Astrocyte of the spinal cord (primary cell): ENCODE data around the gene ZNF419.
"Not testable (repeated sequence)": the region's sequence is repeated elsewhere in the genome, so short reads cannot be mapped to it uniquely, and the experiment has no call there.

Experiments
- DNase-seq: peaks from one replicate; pipeline ENCODE4 v3.0.0; 2011; ENCODE audit warnings: low read depth, low spot score
- H3K4me3 ChIP-seq: 2 replicates; pipeline ENCODE4 v1.5.1; 2011; ENCODE audit warnings: low read depth, mild to moderate bottlenecking, low read length, moderate library complexity
- in situ Hi-C: cut with HindIII; loops from 2 replicates; pipeline ENCODE4 v1.10.0; 2017; ENCODE audit warnings: low sequenced_read_pairs
- TF ChIP-seq, protein P1 (sequence below): IDR thresholded peaks from 2 replicates; pipeline ENCODE4 v1.5.1; 2012; ENCODE audit warnings: low read depth, mild to moderate bottlenecking, low read length, inconsistent platforms

The ZNF419 gene

DNA sequence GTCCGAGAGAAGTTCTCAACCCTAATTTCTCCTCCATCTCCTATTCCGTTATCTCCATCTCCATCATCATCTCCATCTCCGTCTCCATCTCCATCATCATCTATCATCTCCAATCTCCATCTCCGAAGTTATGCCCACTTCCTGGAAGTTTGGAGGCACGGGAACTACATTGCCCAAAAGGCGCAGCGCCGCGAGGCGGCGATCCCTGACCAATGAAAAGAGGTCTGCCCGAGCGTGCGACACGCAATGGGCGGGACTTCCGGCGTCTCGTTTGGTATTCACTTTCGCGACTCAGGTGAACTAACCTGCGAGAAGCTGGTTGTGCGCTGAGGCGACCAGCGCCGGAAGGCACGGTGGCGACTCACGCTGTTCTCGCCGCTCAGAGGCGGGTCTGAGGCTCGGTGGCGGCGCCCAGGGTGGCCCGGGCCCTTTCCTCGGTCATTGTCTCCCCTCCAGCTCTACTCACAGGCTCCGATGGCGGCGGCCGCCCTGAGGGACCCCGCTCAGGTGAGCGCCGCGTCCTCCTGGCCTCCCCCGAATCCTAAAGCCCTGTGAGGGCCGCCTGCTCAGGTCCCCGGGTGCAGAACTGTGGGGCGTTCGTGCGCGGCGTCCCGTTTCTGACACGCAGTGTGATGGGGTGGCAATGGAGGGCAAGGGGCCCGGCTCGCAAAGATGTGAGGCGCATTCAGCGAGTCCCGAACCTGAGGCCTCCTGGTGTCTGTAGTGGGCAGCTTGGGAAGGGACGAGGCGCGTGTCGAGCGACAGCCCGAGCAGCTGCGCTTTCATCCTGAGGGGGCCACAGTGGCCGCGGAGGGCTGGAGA, at the start of gene ZNF419:
Gene ZNF419, plus strand, starts transcription at position 274 of the 822 bp plus-strand sequence. Its CDS starts 201 bp downstream, at position 475.
- H3K4me3 ChIP-seq, result peak within 1 kb of the TSS; percentile 56
- peak; percentile 86 for DNase-seq
- in situ Hi-C loops, result not testable (repeated sequence)

DNA sequence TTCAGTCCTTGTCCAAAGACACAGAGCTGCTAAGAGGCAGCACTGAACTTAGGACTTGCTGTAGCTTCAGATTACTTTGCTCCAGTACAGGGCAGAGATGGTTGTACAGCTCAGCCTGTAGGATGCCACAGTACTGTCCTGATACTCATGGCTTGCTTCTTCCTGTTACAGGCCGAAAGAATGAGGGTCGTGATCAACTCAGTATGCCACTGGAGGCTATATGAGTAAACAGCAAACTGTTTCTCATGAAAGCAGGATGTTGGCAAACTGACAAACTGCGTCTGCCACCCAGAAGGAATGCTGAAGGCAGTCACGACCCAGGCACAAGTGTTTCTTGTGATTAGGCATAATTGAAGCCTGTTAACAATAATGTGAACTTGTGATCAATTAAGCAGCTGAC, 49.6 kb upstream of the ZNF419 start:
- in situ Hi-C loops, result no loop called here
- no peak for DNase-seq
- TF ChIP-seq, protein P1, sequence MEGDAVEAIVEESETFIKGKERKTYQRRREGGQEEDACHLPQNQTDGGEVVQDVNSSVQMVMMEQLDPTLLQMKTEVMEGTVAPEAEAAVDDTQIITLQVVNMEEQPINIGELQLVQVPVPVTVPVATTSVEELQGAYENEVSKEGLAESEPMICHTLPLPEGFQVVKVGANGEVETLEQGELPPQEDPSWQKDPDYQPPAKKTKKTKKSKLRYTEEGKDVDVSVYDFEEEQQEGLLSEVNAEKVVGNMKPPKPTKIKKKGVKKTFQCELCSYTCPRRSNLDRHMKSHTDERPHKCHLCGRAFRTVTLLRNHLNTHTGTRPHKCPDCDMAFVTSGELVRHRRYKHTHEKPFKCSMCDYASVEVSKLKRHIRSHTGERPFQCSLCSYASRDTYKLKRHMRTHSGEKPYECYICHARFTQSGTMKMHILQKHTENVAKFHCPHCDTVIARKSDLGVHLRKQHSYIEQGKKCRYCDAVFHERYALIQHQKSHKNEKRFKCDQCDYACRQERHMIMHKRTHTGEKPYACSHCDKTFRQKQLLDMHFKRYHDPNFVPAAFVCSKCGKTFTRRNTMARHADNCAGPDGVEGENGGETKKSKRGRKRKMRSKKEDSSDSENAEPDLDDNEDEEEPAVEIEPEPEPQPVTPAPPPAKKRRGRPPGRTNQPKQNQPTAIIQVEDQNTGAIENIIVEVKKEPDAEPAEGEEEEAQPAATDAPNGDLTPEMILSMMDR, result no peak
- H3K4me3 ChIP-seq, result no peak overlapping the region

DNA sequence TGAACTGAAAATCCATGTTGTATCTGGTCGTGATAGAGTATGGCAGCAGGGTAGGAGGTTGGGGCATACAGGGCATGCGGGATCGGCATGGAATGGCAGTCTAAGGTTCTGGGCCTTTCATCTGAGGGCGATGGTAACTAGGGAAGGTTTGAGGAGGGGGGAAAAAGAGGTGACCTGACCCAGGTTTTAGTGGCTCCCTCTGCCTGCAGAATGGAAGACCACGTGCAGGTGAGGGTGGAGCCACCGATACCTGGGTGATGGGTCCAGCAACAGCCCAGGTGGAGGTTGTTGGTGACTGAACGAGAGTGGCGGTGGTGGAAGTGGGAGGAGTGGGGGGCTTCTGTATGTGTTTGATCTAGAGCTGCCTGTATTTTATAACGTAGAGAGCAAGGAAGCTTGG, 48.6 kb upstream of the ZNF419 start:
- no peak for DNase-seq
- in situ Hi-C loops, result no loop called here
- H3K4me3 ChIP-seq, result no peak overlapping the region
- TF ChIP-seq, protein P1, result no peak

DNA sequence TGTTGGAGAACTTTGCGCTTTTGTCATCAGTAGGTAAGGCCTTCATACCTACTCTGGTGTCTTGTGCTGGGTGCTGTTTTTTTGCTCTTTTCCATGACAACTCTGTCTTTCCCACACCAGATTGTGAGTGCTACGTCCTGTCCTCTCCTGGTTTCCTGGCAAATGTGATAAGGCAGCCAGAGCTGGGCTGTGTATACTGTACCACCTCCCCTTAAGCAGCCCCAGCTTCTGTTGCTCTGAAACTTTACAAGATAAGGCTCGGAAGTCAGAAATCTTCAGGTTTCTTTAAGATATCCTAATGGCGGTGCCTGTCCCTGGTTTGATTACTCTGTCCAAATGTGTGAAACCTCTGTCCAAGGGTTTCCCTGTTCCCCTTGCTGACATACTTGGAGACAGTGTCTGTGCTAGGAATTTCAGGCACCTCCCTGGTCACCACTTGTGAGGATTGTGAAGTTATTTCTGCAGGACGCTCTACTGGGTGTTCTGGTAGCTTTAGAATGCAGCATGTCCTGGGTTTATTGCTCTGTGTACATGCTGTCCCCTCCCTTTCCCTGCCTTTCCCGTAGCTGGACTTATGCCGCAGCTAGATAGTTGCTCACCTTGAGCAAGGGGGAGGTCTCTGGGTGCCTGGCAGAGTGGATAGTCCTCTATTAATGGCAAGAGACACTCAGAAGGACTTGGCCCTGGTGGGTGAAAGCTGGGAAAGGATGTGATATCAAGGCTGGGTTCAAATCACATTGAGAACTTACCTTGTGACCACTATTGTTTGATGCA, 45.4 kb upstream of the ZNF419 start:
- TF ChIP-seq, protein P1, result no peak
- no peak for DNase-seq
- in situ Hi-C loops, result no loop called here
- no peak overlapping the region for H3K4me3 ChIP-seq

DNA sequence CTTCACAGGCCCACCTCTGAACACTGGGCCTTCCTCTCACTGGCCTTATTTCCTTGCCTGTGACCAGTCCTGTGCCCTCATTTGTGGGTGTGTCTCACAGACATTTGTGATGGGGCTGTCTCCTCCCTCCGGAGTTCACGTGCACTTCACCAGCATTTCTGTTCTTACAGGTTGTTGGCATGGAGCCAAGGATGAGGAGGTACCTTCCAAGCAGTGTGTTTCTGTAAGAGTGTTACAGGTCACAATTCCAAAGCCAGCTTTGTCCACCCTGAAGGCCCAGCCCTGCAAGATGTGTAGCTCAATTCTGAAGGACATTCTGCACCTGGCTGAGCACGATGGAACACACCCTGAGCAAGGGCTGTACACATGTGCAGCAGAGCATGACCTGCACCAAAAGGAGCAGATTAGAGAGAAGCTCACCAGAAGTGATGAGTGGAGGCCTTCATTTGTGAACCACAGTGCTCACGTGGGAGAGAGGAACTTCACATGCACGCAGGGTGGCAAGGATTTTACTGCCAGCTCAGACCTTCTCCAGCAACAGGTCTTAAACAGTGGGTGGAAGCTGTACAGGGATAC, 44.3 kb upstream of the ZNF419 start:
- TF ChIP-seq, protein P1, result no peak
- no peak for DNase-seq
- in situ Hi-C loops, result no loop called here
- no peak overlapping the region for H3K4me3 ChIP-seq

GRCh38 chr19:57452307-57452706, 35.2 kb upstream of the ZNF419 start:
- in situ Hi-C loops, result no loop called here

More at GRCh38 chr19:57452307-57452706, 35.2 kb upstream of the ZNF419 start:
- TF ChIP-seq, protein P1, result no peak
- no peak overlapping the region for H3K4me3 ChIP-seq
- DNase-seq, result no peak
